ENCODE data around the gene PTPN7.

- TF ChIP-seq EZH2 (optimal IDR thresholded peaks at IDR 0.05; ENCODE audit: low read depth, low read length) (no peak), CTCF (IDR thresholded peaks at IDR 0.05; ENCODE audit: low read length) (no peak)
These were observed 27.4 kb upstream of the PTPN7 start for GRCh38 chr1:202187697-202188407.

All from MM.1S (cell line).